Measurements from ENCODE around the gene FARP1.

The FARP1 gene

DNA sequence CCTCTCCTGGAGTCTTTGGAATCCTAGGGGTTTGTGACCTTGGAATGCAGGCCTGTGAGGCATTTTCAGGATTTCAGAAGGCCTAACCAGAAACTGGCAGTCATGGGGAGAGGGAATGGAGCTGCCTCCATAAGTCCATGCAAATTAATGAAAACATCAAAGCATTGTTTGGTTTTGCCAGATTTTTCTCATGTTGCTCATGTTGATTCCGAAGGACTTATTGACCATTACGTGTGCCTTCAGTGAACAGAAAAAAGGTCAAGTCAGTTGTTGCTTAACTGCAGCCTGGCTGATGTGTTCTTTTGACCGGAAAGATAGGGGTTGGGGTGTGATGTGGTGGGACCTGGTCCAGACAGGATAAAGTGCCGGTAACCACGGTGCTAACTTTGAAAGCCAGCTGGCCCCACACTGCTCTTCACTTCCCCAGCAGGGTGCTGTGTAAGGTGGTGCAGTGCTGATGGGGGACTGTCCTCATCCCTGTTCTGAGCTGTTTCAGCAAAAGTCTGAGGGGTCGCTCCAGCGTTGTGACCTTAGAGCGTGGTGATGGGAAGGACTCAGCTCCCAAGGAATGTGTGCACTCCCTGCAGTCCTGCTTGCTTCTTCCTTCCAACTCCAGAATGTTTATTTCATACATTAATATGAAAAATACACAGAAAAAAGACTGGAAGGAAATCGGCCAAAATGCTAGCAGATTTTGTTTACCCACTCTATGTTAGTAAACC, 30.7 kb downstream of the FARP1 start:
- DNase-seq (ENCODE audit: low spot score) = no peak

DNA sequence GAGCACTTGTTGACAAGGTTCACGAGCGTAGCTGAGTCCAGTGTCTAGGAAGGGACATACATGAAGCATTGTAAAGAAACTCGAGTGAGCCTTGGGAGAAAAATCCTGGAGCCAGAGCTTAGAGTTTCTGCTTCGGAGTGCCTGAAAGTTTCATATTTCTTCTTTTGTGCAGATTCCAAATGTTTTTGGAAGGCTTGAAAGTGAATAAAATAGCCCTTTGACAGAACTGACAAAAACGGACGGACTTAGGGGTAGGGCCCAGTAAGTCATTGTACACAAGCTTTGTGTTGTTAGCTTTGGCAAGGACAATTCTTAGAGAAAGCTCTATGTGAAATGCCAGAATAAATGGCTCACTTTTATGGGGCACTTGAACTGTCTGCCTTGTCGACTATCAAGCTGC, 31.4 kb downstream of the FARP1 start:
- DNase-seq (ENCODE audit: low spot score) = no peak

DNA sequence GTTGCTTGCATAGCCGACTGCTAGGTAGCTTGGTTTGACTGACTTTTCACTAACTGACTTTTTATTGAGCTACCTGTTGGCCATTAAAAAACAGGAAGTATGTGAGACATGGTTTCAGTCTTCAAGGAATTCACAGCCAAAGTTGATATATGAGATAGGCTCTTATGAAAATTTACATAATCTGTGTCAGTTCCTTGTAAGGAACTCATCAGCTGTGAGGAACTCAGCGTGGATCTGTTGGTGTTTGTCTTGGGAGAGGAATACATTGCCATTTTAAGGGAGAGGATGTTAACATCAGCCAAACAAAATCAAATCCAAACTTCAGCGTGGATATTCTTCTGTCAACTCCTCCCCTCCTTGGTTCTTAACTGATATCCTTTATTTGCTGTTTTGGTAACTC, 32.1 kb downstream of the FARP1 start:
- DNase-seq (ENCODE audit: low spot score) = no peak

DNA sequence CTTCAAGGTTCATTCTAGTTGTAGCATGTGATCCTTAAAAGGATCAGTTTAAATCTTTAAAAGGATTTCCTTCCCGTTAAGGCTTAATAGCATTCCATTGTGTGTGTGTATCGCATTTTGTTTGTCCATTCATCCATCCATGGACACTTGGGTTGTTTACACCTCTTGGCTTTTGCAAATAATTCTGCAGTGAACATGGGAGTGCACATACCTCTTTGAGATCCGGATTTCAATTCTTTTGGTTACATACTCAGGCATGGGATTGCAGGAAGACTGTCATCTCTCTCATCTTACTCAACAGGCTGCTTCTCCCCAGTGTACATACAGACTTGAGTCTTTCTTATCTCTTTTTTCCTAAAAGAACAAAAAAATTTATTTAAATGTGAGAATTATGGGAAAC, 32.9 kb downstream of the FARP1 start:
- DNase-seq (ENCODE audit: low spot score) = no peak

DNA sequence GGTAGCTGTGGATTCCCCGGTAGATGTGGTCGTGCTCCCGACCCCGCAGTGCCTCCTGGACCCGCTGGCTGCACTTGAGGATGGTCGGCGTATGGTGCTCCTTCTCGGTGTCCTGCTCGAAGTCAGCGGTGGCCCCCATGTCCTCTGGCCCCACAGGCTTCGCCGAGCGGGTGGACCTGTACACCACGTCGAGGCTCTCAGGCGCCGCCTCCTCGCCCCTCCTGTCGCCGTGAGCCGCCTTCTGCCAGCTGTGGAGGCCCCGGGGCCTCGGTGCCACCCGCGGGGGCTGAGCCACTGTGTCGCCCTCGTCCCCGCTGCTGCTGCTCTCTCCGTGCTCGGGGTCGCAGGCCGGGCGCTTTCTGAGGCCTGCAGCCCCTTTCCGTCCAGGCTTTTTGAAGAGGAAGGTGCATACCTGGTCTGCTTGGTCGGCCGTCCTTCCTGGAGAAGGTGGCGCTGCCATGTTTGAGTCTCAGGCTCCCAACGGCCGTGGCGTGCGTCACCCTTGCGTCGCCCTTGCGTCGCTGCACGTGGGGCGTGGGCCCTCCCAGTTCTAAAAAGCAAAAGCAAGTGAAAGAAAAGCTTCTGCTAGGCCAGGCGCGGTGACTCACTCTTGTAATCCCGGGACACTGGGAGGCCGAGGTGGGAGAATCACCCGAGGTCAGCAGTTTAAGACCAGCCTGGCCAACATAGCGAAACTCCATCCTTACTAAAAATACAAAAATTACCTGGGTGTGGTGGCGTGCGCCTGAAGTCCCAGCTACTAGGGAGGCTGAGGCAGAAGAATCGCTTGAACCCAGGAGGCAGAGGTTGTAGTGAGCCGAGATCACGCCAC, 34.1 kb downstream of the FARP1 start, which contains the start of gene RNF113B:
RNF113B (minus strand) TSS at position 493 of the 832 bp plus-strand sequence; CDS start at position 460, 33 bp downstream.
- DNase-seq (ENCODE audit: low spot score) = no peak

DNA sequence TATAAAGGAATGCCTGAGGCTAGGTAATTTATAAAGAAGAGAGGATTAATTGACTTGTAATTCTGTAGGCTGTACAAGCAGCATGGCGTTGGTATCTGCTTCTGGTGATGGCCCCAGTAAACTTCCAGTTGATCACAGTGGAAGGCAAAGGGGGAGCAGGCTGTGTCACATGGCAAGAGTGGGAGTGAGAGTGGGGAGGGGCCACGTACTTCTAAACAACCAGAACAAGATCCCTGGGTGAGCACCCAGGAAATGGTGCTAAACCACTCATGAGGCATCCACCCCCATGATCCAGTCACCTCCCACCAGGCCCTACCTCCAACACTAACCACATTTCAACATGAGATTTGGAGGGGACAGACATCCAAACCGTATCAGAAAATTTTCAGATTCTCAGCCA, 37.2 kb downstream of the FARP1 start:
- no peak for DNase-seq (ENCODE audit: low spot score)

DNA sequence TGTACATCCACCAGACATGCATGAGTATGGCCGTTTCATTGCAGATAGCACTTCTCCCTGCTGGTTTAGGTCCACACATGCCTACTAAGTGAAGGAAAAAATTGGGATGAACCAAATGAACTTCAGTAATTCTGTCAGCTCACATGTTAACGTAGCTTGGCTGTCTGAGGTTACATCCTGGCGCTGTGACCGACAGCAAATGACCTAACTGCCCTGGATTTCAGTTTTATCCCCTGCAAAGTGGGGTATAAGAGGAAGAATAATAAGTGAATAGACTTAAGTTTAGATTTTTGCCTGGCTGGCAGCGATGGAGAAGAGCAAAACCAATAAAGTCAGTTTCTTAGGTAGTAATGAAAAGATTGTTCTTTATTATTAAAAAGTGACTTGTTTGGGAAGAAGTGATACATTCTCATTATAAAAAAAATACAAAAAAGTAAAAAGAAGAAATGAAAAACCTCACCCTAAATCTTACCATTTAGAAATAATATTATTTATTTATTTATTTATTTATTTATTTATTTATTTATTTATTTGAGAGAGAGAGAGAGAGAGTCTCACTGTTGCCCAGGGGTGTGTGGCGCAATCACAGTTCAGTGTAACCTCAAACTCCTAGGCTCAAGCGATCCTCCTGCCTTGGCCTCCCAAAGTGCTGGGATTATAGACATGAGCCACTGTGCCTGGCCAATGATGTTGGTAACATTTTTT, 38.4 kb downstream of the FARP1 start:
- DNase-seq (ENCODE audit: low spot score) = no peak

DNA sequence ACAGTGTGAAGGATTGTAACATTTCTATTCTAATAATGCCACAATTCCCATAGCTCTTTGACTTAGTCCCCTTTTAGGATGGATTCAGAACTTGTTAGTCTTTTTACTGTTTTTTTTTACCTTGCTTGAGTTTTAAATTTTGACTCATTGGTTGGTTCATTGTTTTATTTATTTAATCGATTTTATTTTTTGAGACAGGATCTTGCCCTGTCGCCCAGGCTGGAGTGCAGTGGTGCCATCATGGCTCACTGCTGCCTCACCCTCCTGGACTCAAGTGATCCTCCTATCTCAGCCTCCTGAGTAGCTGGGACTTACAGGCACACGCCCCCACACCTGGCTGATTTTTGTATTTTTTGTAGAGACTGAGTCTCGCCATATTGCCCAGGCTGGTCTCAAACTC, 39.3 kb downstream of the FARP1 start:
- no peak for DNase-seq (ENCODE audit: low spot score)

DNA sequence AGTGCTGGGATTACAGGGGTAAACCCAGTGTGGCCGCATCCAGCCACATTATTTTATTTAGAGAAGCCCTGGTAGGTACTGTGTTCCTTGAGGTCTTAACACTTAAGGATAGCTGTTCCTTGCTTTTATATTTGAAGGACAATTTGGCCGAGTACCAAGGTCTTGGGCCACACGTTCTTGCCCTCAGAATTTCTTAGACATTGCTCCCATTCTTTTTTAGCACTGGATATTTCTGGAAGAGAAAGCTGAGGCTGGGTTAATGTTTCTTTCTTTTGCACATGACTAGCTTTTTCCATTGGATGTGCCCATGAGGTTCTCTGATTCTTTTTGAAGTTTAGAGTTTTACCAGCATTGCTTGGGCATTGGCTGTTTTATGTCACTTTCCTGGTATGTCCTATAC, 39.7 kb downstream of the FARP1 start:
- no peak for DNase-seq (ENCODE audit: low spot score)

DNA sequence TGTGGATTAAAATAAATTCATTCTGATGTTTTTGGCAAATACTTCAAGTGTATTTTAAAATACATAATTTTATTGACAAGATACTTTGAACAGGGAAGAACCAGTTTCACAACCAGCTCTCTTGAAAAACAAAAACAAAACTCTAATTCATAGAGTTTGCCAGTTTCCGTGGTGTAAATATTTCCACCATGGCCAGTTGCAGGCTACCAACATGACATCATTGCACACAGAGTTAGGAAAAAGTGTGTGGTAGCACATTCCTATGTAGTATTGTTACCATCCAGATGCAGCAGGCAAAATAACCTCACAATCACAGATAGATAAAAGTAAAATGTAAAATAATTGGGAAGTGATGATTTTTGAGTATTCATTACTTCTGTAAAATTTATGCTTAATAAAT, 41.9 kb downstream of the FARP1 start:
- DNase-seq (ENCODE audit: low spot score) = no peak

DNA sequence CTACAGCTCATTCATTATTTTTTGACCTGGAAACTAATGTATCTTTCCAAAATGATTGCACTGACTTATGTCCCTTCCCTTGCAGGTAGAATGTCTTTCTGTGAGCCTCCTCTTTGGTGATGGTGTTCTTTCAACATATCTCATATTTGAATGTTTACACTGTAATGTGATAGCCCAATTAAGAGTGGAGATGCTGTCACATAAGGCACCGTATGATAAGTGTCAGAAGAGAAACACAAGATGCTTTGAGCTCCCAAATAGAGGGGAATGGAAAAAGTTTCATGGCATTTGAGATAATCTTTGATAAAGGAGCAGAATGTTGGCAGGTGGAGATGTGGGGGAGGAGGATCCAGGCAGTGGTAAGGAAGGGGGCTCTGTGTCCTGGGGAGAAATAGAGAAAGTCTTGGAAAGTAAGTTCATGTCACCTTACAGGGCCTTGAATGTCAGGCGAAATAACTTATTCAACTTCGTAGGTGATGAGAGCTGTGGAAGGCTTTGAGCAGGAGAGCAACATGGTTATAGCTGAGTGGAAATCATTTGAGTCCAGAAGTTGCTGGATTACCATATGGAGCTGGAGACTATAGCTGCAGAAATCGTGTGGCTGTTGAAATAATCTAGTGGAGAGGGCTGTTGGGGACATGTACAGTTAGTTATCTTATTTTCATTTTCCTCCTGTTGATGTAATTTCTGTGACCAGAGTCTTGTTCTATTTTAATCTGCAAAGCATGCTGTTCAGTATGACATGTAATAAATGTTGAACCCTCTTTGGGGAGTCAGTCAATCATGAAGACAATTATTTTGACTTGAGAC, 44.5 kb downstream of the FARP1 start:
- DNase-seq (ENCODE audit: low spot score) = no peak

DNA sequence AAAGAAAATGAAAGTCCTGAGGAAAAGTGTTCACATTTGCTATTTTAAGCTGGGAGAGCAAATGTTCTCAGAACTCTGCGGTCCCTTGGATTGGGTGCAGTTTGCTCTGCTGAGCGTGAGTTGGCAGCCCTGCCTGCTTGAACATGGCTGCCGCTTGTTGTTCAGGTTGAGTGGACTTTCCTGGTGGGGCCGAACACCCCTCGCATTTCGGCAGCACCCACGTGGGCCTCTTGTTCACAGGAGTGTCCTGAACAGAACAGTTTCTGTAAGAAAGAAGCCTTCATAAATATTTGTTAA, 45.0 kb downstream of the FARP1 start:
- no peak for DNase-seq (ENCODE audit: low spot score)

DNA sequence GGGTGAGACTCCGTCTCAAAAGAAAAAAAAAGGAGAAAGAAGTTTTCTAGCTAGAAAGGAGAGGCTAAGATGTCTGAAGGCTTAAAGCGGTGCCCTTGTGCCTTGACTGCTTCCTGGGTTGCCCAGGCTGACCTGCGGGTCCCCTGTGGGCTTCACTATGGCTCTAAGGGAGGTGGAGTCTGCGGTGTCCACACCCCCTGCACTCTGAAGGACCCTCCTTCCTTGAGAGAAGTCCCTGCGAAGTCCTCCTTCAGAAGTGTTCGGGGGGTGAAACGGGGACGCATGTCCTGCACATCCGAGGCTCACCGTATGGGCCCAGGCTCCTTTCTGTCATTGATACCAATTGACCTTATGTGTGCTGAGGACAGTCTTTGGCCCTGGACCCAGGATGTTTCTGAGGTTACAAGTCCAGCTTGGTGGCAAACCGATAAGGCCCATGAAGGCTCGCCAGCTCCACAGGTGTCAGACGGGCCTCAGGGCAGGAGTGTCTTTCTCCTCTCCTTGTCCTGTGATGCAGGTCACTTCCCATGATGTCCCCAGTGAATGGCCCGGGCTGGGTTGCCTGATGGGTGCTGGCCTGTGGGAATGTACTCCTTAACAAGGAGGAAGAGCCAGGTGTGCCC, 45.8 kb downstream of the FARP1 start:
- DNase-seq (ENCODE audit: low spot score) = no peak

DNA sequence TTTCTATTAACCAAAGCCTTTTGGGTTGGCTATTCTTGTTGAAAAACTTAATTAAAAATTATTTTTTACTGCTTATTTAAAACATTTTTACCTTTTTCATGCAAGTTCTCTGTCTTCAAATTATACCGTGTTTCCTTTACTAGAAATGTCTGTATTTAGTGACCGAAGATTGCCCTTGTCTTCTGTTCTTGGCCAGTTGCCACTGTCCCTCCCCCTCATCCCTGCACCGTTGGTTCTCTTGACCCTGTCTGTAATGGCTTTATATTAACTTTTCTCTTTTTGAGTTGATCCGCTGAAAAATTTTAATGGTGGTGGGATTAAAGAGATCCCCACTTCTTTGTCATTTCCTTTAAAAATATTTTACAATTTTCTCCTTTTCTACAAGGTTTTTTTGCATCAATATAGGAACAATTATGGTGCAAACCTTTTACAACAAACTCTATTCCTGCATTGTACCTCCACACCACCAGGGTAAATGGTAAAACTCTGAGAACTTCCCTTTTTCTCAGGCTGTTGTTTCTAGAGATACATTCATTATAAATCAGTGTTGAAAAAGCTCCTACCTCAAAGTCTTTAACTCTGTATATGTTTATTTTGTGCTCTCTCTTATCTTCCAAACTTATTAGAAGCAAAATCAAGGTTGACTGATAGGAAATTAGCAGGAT, 47.1 kb downstream of the FARP1 start:
- DNase-seq (ENCODE audit: low spot score) = no peak

DNA sequence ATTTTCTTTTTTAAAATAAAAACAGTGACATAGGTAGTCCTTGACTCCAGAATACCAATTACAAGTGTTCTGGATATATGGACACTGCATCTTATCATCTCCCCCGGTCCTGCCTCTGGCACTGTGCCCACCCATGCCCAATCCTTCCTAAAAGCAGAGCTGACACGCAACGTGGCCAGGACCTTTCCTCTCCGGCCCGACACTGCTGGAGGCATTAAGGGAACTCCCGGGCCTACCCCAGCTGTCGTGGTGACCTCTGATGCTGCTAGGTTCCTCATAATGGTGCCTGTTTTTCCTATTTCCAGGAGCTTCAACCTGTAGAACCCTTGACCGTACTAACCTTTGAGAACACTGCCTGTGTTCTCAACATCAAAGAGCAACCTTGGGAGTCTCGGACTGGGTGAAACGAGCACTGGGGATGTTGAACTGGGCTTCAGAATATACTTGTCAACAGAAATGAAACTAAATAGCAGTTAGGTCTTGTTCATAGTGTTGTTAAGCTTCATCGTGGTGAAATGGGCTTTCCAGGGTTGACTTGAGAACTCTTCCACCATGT, 48.1 kb downstream of the FARP1 start:
- no peak for DNase-seq (ENCODE audit: low spot score)

DNA sequence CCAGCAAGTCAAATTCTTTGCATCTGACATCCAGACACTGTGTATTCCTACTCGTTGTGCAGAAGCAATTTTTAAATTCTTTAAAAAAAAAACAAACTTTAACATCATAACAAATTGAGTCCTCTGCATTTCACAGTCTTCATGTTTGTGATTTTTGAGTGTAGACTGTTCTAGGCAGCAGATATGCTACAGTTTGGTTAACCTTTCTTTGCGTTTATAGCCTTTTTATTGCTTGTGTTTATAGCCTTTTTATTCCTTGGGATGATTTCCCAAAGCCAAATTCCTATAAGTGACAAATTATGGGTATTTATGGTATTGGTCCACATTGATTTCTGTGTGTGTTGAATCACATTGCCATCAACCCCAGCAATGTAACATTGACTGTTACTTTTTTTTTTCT, 49.1 kb downstream of the FARP1 start:
- no peak for DNase-seq (ENCODE audit: low spot score)

DNA sequence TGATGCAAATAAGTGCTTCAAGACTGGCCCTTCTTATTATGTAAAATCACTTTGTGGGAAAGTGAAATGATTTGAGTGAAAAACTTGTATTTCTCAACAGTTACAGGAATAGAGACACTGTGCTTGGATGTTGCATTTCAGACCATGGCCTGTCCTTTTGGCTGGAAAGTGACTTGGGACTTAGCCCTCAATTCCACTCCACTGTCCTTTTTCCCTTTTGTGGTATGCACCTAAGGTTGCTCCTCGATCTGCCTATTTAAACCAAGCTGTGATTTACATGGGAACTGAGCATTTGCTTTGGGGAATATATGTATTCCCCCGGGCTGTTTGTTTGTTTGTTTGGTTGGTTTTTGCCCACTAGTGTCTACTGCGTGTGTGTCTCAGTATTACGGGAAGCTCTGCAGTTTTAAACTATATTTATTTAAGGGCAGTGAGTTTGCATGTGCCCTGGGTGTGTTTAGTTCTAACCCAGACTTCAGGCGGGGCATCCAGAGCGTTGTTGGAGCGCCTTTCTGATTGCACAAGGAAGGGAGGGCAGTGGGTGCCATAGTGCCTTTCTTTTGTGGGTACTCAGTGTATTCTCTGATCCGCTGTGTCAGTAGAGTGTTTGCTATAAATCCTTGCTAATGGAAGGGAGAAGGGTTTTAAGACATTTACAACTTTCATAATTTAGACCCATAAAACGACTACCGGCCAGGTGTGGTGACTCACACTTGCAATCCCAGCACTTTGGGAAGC, 52.3 kb downstream of the FARP1 start:
- DNase-seq (ENCODE audit: low spot score) = no peak

DNA sequence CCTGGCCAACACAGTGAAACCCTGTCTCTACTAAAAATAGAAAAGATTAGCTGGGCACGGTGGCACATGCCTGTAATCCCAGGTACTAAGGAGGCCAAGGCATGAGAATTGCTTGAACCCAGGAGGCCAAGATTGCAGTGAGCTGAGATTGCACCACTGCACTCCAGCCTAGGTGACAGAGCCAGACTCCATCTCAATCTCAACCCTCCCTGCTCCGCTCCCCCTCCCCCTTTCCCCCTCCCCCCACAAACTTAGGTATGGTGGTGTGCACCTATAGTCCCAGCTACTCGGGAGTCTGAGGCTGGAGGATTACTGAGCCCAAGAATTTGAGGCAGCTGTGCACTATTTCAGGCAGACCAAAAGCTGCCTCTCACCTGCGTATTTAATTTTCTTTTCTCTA, 55.8 kb downstream of the FARP1 start:
- DNase-seq (ENCODE audit: low spot score) = no peak

DNA sequence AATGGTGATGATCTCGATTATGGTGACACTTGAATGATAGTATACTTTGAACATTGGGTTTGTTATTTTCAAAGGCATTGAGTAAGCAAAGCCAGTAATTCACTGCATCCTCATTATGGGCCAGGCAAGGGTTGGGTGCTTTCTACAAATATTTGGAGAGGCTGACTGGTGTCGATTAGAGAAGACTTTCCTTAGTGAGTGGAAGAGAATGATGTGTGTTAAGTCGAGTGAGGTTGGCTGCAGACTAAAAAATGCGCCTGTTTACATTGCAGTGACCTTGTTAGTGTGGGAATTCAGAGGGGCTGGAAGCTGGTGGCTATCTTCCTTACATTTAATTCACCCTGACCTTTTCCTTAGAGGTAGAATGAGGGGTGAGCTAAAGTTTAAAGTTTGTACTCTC, 56.6 kb downstream of the FARP1 start:
- no peak for DNase-seq (ENCODE audit: low spot score)

DNA sequence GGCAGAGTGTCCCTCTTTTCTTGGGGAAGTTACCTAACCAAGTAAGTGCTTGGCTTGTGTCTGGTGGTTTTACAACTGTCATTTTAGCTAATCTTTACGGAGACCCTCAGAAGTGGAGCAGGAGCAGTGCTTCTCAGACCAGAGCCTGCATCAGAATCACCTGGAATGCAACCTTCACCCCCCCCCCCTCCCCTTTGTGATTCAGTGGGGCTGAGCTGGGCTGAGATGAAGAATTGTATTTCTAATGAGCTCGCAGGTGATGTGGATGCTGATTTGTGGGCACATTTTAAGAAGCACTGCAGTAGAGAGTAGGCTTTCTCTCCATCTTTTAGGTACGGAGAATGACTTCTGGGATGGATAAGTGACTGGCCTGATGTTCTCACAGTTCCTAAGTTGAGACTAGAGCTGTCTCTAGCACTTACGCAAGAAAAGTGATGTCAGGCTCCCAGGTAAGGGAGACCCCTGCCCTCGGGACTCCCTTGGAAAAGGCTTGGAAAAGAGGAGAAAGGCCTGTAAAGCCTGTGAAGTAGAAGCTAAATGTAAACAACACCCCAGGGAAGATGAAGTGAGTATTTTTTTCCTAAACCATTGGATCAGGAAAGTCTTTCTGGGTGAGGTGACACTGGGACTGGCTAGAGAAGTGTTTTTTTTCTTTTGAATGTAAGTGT, 57.5 kb downstream of the FARP1 start:
- DNase-seq (ENCODE audit: low spot score) = no peak
